Measurements from ENCODE around the gene HOXB8. TPM values are rescaled to one million over a fixed set of nuclear protein-coding genes. Genes with fewer than 3 reads are reported as not detected.

Gene HOXB8
- total RNA-seq, 1 donor from 2014 or later = not detected

DNA sequence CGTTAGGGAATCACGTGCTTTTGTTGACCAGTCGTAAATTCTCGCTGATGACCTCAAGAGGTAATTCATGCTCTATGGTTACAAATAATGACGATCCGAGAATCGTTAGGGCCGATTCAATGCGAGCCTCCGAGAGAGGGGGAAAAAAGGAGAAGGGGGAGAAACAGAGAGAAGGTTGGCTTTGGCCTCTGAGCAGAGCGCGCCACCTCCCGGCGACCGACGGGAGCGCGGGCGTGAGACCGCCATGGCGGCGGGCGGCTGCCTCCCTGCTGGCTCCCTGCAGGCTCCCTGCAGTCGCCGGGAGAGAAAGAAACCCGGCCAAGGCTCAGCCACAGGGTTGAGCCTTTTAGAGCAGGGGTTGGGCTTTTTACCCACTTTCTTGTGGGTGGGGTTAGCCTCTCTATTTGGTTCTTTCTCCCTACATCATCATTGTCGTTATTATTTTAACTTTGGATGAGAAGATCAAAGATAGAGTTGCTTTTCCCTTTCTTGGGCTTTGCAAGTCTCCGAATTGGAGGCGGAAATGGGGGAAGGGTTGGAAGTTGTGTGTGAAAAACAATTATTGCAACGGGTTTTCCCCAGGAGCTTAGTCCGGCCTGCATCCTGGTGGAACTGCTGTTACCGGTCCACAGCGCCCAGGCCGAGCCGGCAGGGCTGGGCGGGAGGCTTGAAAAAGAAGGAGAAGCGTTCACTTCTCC lies 21.1 kb downstream of the HOXB8 start:
- TF ChIP-seq, protein P1, sequence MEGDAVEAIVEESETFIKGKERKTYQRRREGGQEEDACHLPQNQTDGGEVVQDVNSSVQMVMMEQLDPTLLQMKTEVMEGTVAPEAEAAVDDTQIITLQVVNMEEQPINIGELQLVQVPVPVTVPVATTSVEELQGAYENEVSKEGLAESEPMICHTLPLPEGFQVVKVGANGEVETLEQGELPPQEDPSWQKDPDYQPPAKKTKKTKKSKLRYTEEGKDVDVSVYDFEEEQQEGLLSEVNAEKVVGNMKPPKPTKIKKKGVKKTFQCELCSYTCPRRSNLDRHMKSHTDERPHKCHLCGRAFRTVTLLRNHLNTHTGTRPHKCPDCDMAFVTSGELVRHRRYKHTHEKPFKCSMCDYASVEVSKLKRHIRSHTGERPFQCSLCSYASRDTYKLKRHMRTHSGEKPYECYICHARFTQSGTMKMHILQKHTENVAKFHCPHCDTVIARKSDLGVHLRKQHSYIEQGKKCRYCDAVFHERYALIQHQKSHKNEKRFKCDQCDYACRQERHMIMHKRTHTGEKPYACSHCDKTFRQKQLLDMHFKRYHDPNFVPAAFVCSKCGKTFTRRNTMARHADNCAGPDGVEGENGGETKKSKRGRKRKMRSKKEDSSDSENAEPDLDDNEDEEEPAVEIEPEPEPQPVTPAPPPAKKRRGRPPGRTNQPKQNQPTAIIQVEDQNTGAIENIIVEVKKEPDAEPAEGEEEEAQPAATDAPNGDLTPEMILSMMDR (IDR thresholded peaks at IDR 0.05) = peak in 2 of 3 experiments; percentile 70 to 75
- TF ChIP-seq POLR2A (IDR thresholded peaks at IDR 0.05) = no peak
- Histone ChIP-seq H3K36me3 (no peaks in the 10 kb centered on the region), H3K9me3 (no peaks in the 10 kb centered on the region), H3K4me1 (peaks cover 34% of the 10 kb centered on the region), H3K4me3 (peak overlapping the region in 1 of 2 donors; percentile 11), H3K27me3 (peaks cover 6% of the 10 kb centered on the region), H3K27ac (no peak overlapping the region)
- intact Hi-C loops (cut with DNase I) = loop anchor here (10.0 kb wide), 1 partner anchor 569 kb away; no protein-coding TSS in a partner anchor
- no peak for DNase-seq (ENCODE audit: extremely low spot score in 2 of 2)

DNA sequence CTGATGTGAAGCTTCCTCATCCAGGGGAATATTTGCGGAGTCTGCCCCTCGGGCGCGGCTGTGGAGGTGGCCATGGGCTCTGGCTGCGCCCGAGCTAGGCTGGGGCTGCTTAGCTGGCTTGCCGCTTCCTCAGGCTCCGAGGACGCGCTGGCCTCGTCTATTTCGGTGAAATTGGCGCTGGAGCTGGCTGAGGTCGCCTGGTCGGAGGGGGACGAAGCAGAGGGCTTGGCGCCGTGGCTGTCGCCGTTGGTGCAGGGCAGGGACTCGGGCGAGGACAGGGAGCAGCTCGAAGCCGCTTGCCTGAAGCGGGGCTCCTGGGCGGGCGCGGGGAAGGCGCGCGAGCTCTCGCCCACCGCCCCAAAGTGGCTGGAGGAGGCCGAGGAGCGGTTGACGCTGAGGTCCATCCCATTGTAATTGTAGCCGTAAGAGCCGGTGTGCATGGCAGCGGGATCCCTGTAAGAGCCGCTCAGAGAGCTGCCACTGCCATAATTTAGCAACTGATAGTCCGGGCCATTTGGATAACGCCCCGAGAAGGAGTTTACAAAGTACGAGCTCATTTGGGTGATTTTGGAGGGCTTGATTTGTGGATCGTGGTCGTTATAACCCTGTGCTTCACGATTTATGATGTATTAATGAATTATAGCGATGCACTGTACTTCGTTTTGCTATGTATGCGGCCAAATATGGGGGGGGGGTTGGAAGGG lies 21.8 kb downstream of the HOXB8 start, which contains the start of gene HOXB5:
Gene HOXB5 (minus strand): TSS at position 654 of the 704 bp plus-strand sequence. CDS start 97 bp downstream, at position 557.
- DNase-seq (ENCODE audit: extremely low spot score in 2 of 2) = no peak
- intact Hi-C loops (cut with DNase I) = loop anchor here (10.0 kb wide), 1 partner anchor 568 kb away; no protein-coding TSS in a partner anchor
- no peaks in the 10 kb centered on the region for H3K36me3 ChIP-seq
- no peak within 1 kb of the TSS for H3K27ac ChIP-seq
- peaks cover 6% of the 10 kb centered on the region for H3K27me3 ChIP-seq
- H3K4me3 ChIP-seq = peak within 1 kb of the TSS in 1 of 2 donors; percentile 11
- H3K9me3 ChIP-seq = no peaks in the 10 kb centered on the region
- TF ChIP-seq POLR2AphosphoS5 (IDR thresholded peaks at IDR 0.05; ENCODE audit: insufficient read depth in 1 of 2, low read depth in 1 of 2) (no peak), POLR2A (IDR thresholded peaks at IDR 0.05) (no peak)
- H3K4me1 ChIP-seq = peaks cover 28% of the 10 kb centered on the region

DNA sequence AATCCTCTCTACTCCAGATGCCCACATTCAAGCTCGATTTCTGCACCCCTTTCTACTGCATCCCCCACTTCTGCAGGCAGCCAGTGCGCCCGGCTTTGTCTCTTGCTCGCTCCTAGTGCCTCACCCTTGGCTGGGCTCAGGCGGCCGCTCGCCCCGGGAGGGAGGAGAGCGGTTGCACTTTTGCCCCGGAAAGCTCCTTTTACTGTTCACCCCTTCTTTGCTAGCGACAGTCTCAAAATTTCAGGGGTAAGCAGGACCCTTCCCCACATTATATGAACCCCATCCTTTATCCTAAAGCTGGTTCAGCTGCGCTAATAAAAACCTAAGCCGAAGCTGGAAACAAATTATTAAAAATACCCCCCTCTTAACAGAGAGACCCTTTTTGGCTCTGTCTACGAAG lies 22.5 kb downstream of the HOXB8 start:
- H3K9me3 ChIP-seq = no peaks in the 10 kb centered on the region
- no peak overlapping the region for H3K27ac ChIP-seq

DNA sequence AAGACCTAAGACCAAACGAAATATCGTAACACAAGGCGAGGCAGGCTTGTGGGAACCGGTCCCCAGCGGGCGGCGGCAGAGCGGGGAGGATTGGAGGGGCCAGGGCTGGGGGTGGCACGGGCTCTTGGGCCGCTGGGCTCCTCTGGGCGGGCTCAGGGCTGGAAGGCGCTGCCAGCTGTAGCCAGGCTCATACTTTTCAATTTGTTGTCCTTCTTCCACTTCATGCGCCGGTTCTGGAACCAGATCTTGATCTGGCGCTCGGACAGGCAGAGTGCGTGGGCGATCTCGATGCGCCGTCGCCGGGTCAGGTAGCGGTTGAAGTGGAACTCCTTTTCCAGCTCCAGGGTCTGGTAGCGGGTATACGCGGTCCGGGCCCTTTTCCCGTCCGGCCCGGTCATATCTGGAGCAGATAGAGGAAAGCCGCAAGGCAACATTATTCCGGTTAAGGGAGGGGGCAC lies 23.0 kb downstream of the HOXB8 start:
- peaks cover 16% of the 10 kb centered on the region for H3K4me1 ChIP-seq
- TF ChIP-seq, protein P1 (IDR thresholded peaks at IDR 0.05) = no peak
- no peak for TF ChIP-seq POLR2AphosphoS5 (IDR thresholded peaks at IDR 0.05; ENCODE audit: insufficient read depth in 1 of 2, low read depth in 1 of 2)
- no peak for TF ChIP-seq POLR2A (IDR thresholded peaks at IDR 0.05)
- no peak overlapping the region for H3K27ac ChIP-seq
- no peaks in the 10 kb centered on the region for H3K36me3 ChIP-seq
- H3K27me3 ChIP-seq = peaks cover 6% of the 10 kb centered on the region
- H3K9me3 ChIP-seq = no peaks in the 10 kb centered on the region
- DNase-seq (ENCODE audit: extremely low spot score in 2 of 2) = no peak
- no peak overlapping the region for H3K4me3 ChIP-seq
- intact Hi-C loops (cut with DNase I) = loop anchor here (10.0 kb wide), 1 partner anchor 567 kb away; no protein-coding TSS in a partner anchor

More for the DNA sequence above, 22.5 kb downstream of the HOXB8 start:
- intact Hi-C loops (cut with DNase I) = loop anchor here (10.0 kb wide), 1 partner anchor 568 kb away; no protein-coding TSS in a partner anchor
- Histone ChIP-seq H3K4me3 (no peak overlapping the region), H3K27me3 (peaks cover 6% of the 10 kb centered on the region), H3K4me1 (peaks cover 21% of the 10 kb centered on the region), H3K36me3 (no peaks in the 10 kb centered on the region)
- TF ChIP-seq, protein P1 (IDR thresholded peaks at IDR 0.05) = no peak
- TF ChIP-seq POLR2A (IDR thresholded peaks at IDR 0.05) (no peak), POLR2AphosphoS5 (IDR thresholded peaks at IDR 0.05; ENCODE audit: insufficient read depth in 1 of 2, low read depth in 1 of 2) (no peak)
- no peak for DNase-seq (ENCODE audit: extremely low spot score in 2 of 2)

DNA sequence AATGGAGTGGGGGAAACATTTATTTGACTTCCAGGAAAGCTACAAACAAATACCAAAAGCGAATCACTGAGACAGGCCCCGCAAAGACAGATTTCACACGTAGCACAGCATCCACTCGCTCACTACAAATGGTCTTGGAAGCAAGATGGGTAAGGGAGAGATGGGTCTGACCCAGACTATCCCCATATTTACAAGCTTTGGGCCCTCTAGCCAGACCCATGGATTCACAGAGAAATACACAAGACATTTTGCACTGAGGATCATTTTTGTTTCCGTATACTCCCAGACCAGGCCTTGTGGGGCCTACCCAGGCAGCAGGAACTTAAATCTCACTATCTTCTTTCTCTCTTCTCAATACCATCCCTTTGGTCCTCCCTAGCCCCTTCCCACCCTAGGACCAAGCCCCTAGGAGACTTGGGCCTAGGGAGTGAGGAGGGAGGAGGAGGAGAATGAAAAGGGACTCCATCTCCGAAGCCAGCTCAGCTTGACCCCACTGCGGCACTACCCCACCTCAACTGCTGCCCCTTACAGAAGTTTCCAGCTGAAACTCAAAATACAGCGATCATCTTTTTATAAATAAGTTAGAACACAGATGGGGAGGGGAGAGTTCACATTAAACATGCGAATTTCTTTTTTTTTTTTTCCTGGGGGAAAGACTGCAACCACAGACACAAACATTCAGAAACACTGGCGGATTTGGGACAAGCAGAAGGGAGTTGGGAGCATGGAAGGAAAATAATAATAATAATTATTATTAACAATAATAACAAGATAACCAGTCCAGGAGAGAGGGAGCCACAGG lies 23.6 kb downstream of the HOXB8 start:
- no peak for DNase-seq (ENCODE audit: extremely low spot score in 2 of 2)
- TF ChIP-seq, protein P1 (IDR thresholded peaks at IDR 0.05) = no peak
- TF ChIP-seq POLR2A (IDR thresholded peaks at IDR 0.05) = no peak
- TF ChIP-seq POLR2AphosphoS5 (IDR thresholded peaks at IDR 0.05; ENCODE audit: insufficient read depth in 1 of 2, low read depth in 1 of 2) = no peak
- H3K27ac ChIP-seq = no peak overlapping the region
- intact Hi-C loops (cut with DNase I) = loop anchor here (10.0 kb wide), 1 partner anchor 567 kb away; no protein-coding TSS in a partner anchor
- H3K9me3 ChIP-seq = no peaks in the 10 kb centered on the region
- H3K27me3 ChIP-seq = peaks cover 6% of the 10 kb centered on the region
- H3K36me3 ChIP-seq = no peaks in the 10 kb centered on the region
- H3K4me3 ChIP-seq = no peak overlapping the region
- peaks cover 15% of the 10 kb centered on the region for H3K4me1 ChIP-seq
